KBM-7 (cell line): Measurements from ENCODE around the gene KTN1.

Experiments
- DNase-seq: peaks from one replicate; pipeline ENCODE4 v3.0.0-alpha.2; 2015
- in situ Hi-C: fragments of 300-500 bp; cut with MboI; formaldehyde crosslinking; loops from 2 replicates; pipeline ENCODE4 v1.14.3; 2020; ENCODE audit warnings: low sequenced_read_pairs, low pct_unique_long_range_greater_than_20kb, mixed read lengths

Gene KTN1

DNA sequence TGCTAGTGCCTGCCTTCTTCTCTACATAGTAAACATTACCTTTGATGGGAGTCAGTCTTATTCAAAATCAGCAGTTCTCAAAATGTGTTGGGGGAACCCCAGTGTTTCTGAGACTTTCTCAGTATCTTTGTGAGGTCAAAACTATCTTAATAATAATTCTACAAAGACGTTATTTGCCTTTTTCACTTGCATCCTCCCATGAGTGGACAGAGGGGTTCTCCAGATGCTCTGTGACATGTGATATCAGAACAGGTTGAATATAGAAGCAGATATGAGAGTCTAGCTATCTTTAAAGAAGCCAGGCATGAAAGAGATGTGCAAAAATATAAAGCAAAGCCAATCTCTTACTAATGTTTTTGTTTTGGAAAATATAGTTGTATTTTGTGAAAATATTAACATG is 144.7 kb downstream of the KTN1 start:
- no peak for DNase-seq
- in situ Hi-C loops: loop anchor here (25.0 kb wide), 2 partner anchors 287 to 763 kb away; partner anchors contain the start of gene TBPL2

DNA sequence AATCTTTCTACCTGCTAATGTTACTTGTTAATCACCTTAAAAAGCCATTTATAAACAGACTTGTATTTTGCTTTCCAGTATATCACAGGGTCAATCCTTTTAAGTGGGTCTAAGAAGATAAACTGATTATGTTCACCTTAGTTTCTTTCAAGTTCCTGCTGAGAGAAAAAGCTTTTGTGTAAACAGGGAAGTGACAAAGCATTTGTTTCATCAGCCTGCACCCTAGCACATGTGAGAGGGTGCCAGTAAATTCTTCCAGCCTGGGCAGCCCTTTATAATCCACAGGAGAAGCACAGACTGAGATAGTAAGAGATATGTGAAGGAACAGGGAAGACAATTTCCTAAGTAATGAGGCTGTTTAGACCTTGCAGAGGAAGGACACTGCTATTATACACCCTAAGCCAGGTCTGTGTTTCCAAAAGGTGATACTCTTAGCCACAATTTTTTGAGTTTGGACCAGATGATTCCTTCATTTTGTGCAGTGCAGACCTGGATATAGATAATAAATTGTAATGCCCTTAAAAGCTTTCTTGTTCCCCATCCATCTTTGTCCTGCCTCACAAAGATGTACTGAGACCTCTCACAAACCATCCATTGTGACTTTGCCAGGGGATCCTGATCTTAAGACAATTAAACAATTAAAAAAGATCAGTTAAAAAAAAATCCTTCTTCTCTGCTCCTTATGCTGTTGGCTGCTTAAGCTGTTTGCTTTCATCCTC is 150.7 kb downstream of the KTN1 start:
- DNase-seq: no peak
- in situ Hi-C loops: no loop called here

DNA sequence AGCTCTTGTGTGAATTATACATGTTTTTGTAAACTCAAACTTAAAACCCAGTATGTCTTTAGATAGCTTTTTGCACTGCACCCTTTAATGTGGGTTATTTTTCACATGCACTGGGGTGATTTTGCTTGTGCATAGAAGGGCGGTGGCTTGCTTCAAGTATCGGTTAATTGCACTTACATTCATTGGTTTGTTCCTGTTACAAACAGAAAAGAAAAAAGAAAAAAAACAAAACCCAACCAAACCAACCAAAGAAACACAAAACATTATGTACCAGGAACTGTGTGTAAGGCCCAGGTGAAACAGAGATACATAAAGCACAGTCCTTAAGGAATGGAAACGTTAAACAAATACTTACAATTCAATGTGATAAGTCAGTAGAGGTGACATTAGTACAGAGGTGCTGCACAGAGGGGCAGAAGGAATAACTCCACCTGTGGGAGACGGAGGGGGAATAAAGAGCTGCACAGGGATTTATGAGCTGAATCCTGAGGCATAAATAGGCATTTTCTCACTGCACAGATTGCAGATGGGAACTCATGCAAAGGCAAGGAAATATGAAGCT is 151.4 kb downstream of the KTN1 start:
- in situ Hi-C loops: no loop called here
- DNase-seq: no peak

DNA sequence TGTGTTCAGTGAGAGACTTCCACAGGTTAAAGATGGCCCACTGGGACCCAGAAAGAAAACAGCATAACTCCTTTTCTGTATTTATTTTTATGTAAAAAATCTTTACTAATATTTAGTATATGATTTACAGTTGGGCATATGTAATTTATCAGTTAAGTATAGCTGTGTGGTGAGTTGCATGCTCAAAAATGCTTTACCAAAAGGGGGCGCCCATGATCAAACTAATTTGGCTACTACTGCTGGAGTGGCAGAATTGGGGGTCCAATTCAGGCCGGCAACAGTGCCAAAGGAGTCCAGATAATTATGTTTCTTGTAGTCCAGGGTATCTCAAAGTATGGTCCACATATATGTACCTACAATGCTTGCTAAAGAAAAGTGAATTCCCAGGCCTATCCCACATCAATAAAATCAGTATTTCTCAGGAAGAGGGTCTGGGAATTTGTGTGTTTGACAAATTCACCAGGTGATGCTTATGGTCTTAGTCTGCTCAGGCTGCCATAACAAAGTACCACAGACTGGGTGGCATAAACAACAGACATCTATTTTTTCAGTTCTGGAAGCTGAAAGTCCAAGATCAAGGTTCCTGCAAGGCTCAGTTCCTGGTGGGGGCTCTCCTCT is 152.0 kb downstream of the KTN1 start:
- in situ Hi-C loops: no loop called here
- DNase-seq: peak; percentile 48

DNA sequence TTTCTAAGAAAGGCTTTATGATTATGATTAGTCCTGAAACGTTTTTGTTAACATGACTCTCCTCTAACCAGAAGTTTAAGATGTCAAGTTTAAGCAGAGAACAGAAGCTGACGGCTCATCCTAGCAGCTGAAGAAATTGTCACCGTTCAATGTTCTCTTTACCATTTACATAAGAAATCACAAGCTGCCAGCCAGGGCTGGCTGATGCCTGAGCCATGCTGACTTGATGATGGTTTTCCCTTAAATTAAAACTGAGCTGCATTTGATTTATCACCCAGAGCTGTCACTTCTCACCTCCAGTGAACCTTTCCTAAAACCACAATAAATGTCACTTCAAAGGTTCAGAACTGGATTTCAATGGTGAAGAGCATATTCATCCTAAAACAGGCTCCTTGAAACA is 153.6 kb downstream of the KTN1 start:
- no peak for DNase-seq
- in situ Hi-C loops: no loop called here
